T47D (cell line): ENCODE measurements around the gene ASTN2.

Experiments
- DNase-seq, 2 experiments: peaks; one replicate each; pipeline versions ENCODE4 v3.0.0 to v3.0.0-alpha.2; 2011 to 2012; ENCODE audit warnings: low read depth in 1 of 2, low spot score in 1 of 2
- JUND ChIP-seq: IDR thresholded peaks from 2 replicates; pipeline ENCODE4 v1.6.1; 2012; ENCODE audit warnings: low read depth
- in situ Hi-C: cut with HindIII; loops from 2 replicates; pipeline ENCODE4 v1.10.0; 2016; ENCODE audit warnings: low sequenced_read_pairs, low pct_unique_long_range_greater_than_20kb

The ASTN2 gene

GRCh38 chr9:117145081-117145480 is 269.8 kb downstream of the ASTN2 start:
- no peak for TF ChIP-seq JUND
- DNase-seq = no peak
- in situ Hi-C loops = no loop called here

- in situ Hi-C loops = no loop called here
- no peak for DNase-seq
Measured at GRCh38 chr9:117138231-117138630, 276.6 kb downstream of the ASTN2 start.

DNA sequence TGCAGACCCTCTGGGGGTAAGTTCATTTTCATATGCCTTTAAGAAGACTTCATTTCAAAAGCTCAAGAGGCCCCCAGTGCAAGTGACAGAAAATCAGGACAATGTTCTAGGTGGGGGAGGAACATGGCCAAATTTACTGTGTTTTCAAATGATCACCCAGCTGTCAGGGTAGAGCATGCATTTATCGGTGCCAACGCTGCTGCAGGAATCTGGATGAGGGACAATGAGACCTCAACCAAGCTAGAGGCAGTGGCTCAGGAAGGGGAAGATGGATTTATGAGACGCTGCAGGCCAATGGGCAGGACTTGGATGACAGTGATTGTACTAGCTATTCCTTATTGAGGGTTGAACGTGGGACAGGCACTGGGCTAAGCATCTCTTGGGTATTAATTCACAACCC is 278.4 kb downstream of the ASTN2 start:
- TF ChIP-seq JUND = no peak
- in situ Hi-C loops = no loop called here
- no peak for DNase-seq

More at GRCh38 chr9:117138231-117138630, 276.6 kb downstream of the ASTN2 start:
- TF ChIP-seq JUND = no peak

GRCh38 chr9:117135501-117136098 is 279.3 kb downstream of the ASTN2 start:
- in situ Hi-C loops = no loop called here
- TF ChIP-seq JUND = no peak
- no peak for DNase-seq

DNA sequence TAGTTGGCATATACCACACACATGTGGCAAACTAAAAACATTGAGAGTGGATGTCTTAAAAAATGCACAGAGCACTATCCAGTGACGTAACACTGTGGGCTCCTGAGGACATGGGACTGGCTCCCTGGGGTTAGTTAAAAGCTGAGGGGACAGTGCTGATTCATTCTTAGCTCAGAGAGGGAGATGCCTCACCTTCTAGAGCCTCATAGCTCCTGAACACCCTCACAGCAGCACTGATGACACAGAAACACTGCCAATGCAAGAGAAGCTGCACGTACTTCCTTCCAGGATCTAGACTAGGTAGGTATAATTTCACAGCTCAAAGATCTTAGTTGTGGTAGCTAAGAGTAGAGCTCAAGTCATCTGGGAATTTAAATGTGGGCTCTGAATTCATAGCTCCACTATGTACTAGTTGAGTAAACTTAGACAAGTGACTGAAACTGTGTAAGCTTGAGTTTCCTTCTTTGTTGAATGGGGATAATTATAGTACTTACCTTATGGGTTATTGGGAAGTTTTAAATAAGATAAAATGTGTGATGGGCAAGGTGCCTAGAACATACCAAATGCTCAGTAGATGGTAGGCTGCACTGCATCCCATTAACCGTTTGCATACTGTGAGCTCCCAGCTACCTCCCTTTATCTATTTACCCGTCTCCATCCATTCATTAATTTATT is 279.9 kb downstream of the ASTN2 start:
- no peak for DNase-seq
- in situ Hi-C loops = no loop called here
- no peak for TF ChIP-seq JUND

- no peak for DNase-seq
- no peak for TF ChIP-seq JUND
- in situ Hi-C loops = no loop called here
Measured at GRCh38 chr9:117126871-117127270, 288.0 kb downstream of the ASTN2 start.

- no peak for TF ChIP-seq JUND
- no peak for DNase-seq
- in situ Hi-C loops = no loop called here
Measured at GRCh38 chr9:117125531-117125930, 289.3 kb downstream of the ASTN2 start.

DNA sequence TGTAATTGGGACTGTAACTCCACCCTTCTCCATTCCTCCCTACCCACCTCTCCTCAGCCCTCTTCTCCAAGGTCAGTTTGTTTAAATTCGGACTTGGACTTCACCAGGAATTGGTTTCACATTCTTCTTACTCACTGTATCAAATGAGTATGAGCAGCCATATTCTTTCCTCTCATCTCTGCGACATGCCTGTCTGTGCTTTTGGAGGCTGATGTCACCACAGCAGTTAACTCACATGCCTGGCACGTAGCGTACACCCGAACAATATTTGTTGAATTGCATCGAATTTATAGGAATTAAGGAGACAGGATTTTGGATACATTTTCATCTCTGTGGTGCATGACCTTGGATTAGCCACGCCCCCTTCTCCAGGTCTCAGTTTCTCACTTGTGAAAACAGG is 291.1 kb downstream of the ASTN2 start:
- in situ Hi-C loops = no loop called here

GRCh38 chr9:117122953-117123352 is 291.9 kb downstream of the ASTN2 start:
- in situ Hi-C loops = no loop called here
- no peak for DNase-seq
- TF ChIP-seq JUND = no peak

More for the DNA sequence above, 291.1 kb downstream of the ASTN2 start:
- no peak for DNase-seq
- no peak for TF ChIP-seq JUND

- no peak for TF ChIP-seq JUND
- in situ Hi-C loops = no loop called here
- no peak for DNase-seq
Measured at GRCh38 chr9:117122102-117122501, 292.8 kb downstream of the ASTN2 start.

GRCh38 chr9:117121316-117121715 is 293.5 kb downstream of the ASTN2 start:
- no peak for TF ChIP-seq JUND
- no peak for DNase-seq
- in situ Hi-C loops = no loop called here

DNA sequence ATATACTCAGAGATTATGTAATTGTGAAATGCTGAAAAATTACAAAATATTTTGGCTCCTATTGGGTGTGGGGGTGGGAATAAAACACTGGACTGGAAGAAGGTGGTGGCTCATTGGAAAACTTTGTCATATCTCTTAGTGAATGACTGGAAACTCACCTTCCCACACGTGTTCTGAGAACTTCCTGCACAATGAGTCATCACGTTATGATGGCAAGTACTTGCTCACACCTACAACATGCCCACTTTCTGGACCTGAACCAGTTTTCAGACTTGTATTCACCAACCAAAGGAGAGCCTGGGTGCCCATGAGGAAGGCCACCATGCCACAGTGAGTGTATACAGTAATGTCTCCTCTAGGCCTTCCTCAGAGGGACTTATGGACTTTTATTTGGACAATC is 294.8 kb downstream of the ASTN2 start:
- TF ChIP-seq JUND = no peak
- in situ Hi-C loops = no loop called here
- DNase-seq = no peak

DNA sequence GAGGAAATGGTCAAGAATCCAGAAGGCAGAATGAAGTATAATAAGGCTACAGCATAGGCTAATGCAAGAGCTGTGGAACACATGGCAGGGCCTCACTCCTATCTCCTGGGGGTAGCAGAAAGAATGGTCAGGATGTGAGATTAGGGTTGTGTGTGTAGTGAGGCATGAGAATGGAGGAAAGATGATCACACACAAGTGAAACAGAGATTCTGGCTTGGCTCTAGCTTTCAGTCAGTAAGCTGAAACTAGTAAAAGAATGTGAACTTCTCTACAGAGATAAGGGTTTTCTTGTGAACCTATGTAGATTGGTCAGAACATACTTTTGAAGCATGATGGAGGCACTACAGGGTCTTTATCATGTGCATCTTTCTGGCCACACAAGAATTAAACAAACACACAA is 298.8 kb downstream of the ASTN2 start:
- no peak for DNase-seq
- in situ Hi-C loops = no loop called here

GRCh38 chr9:117114768-117115167 is 300.1 kb downstream of the ASTN2 start:
- DNase-seq = peak in 1 of 2 experiments; percentile 16
- in situ Hi-C loops = no loop called here
- no peak for TF ChIP-seq JUND

More for the DNA sequence above, 298.8 kb downstream of the ASTN2 start:
- TF ChIP-seq JUND = no peak
